RWPE1 (cell line): ENCODE results near the gene TANGO6.

Experiments
- CTCF ChIA-PET: fragments of 350-600 bp; sonication (Branson Sonifier 250); formaldehyde crosslinking; extraction: SDS; loops from one replicate; lab custom pipeline; 2021; lab: Yijun Ruan, JAX
- POLR2A ChIA-PET: fragments of 400-600 bp; formaldehyde crosslinking; extraction: SDS; loops from one replicate; lab custom pipeline; 2020; ENCODE audit warnings: antibody characterized with exemption; ENCODE audit not compliant: low non-redundant PET; lab: Yijun Ruan, JAX
- DNase-seq: peaks from one replicate; pipeline ENCODE4 v3.0.0; 2012; ENCODE audit warnings: low spot score
- H3K27ac ChIP-seq: fragments of 450-650 bp; 2 replicates; pipeline ENCODE4 v1.5.1; 2017
- CTCF ChIP-seq: fragments of 450-650 bp; conservative IDR thresholded peaks from 2 replicates; pipeline ENCODE4 v1.5.1; 2017; ENCODE audit warnings: low read depth, mild to moderate bottlenecking

The TANGO6 gene

DNA sequence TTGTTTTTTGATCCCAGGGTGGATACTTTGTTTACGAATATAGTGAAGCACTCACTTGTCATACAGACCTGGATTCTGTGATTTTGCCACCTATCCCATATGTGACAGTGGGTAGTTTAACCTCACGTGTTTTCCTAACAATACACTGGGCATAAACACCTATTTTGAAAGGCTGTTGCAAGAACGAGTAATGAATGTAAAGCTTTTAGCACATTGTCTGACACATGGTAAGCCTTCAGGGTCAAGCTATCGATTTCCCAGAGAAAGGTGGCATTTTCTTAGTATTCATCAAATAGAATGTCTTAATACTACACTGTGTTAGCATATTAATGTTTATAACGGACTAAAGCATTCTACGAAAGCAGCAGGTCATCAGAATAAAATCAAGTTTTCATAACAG, 287.1 kb downstream of the TANGO6 start:
- POLR2A ChIA-PET: interaction anchor here (0.6 kb wide), 1 partner anchor 49 kb away, joined by 3 read pairs; no protein-coding TSS in a partner anchor
- no peak overlapping the region for H3K27ac ChIP-seq

DNA sequence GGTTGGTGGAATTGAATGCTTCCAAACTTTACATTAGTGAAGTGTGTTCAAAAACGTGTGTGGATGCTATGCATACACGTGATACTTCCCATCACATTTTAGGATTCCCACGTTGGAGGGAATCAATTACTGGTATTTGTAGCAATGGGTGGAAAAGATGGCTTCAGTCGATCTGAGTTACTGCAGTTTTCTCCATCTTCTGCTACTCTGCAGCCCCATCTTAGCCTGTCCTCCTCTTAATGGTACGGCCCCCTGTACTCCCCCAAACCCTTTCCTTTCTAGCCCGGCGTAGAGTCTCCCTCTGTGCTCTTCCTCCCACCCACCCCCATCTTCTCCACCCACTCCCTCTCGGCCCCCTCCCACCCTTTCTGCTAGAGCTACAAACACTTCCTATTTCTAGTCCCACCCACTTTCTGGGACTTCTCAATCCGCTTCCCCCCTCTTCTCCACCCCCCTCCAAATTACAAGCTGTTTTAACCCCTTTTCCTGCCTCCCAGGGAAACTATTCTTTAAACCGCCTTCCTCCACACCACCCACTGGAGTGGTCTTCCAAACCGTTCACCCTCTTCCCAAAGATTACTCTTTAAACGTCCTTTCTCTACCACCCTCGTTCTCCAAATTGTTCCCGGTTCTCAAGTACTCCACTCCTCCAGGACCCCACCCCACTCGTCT, 288.0 kb downstream of the TANGO6 start:
- no peak for TF ChIP-seq CTCF
- CTCF ChIA-PET: interaction anchor here (0.6 to 1.5 kb wide), 2 partner anchors 25 to 229 kb away, joined by 4 to 5 read pairs; no protein-coding TSS in a partner anchor
- peak; percentile 43 for DNase-seq
- POLR2A ChIA-PET: interaction anchor here (0.7 kb wide), 1 partner anchor 846 kb away, joined by 7 read pairs; no protein-coding TSS in a partner anchor
- peak overlapping the region; percentile 90 for H3K27ac ChIP-seq

More for the DNA sequence above, 287.1 kb downstream of the TANGO6 start:
- no peak for TF ChIP-seq CTCF
- DNase-seq: no peak
- CTCF ChIA-PET: interaction anchor here (0.6 to 1.5 kb wide), 2 partner anchors 224 to 228 kb away, joined by 3 to 5 read pairs; no protein-coding TSS in a partner anchor

DNA sequence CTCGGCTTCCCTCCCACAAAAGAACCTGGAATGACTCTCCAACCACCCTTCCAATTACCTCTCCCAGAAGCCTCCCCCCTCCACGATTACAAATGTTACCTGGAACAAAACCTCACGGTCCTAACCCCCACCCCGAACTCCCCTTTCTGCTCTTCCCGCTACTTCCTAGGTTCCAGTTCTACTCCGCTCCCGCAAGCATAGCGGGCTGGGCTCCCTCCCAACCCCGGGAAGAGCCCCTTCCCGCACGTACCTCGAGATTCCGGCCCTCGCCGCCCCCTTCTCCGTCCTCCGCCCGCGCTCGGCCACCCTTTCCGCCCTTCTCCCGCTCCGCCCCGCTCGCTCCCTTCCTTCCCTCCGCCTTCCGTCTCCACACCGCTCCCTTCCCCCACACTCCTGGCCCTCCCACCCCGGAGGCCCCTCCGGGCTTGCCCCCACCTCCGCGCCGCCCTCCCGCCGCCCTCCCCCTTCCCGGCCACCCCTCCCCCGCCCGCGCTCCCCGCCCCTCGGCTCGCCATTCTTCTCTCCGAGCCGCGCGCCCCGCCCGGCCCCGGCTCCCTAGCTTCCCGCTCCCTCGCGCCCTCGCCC, 288.6 kb downstream of the TANGO6 start:
- peak overlapping the region; percentile 90 for H3K27ac ChIP-seq
- peak; percentile 96 for DNase-seq
- TF ChIP-seq CTCF: no peak
- CTCF ChIA-PET: interaction anchor here (0.6 to 1.5 kb wide), 2 partner anchors 26 to 229 kb away, joined by 4 to 5 read pairs; no protein-coding TSS in a partner anchor
- POLR2A ChIA-PET: no interaction called here

DNA sequence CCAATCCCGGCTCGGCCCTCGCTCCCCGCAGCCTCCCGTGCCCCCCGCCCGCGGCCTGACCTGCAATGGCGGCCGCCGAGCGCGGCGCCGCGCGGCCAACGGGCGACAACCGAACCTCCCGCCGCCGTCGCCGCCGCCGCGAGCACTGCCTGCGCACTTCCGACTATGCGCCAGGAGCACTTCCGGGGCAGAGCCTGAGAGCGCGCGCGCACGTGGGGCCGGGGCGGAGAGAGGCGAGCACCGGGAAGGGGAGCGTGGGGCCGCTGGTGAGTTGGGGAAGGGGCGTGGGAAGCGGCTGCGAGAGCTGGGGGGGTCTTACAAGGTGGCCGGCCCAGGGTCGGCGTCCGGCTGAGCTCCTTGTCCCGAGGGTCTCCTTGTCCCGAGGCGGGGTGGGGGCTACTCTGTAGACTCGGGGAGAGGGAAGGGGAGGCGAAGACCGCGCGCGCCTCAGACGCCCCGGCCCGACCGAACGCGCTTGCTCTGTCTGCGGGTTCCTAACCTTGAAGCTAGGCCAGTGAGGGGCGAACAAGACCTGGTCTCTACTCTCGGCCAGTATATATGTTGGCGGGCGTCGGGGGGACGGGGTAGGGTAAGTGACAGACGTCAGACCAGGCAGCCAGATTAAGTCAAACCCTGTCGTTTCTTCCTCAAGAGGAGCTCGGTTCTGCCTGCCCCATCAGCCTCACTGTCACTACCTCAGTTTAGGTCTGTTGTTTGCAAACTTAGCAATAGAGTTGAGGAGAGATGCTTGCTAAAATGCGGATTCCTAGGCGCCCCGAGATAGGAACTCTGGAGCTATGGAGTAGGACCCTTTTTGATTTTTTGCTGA, 289.3 kb downstream of the TANGO6 start, which contains the start of the genes CHTF8 and UTP4:
TSS of gene CHTF8 (minus strand) at position 165 of the 829 bp plus-strand sequence. CDS start 11,130 bp downstream, outside the sequence.
TSS of gene UTP4 (plus strand) at position 226 of the 829 bp plus-strand sequence. CDS start 811 bp downstream, outside the sequence.
- TF ChIP-seq CTCF: no peak
- CTCF ChIA-PET: interaction anchor here (0.6 to 1.0 kb wide), 2 partner anchors 19 to 348 kb away, joined by 3 read pairs; no protein-coding TSS in a partner anchor
- DNase-seq: peak; percentile 82
- POLR2A ChIA-PET: no interaction called here
- peak within 1 kb of the TSS; percentile 90 for H3K27ac ChIP-seq

DNA sequence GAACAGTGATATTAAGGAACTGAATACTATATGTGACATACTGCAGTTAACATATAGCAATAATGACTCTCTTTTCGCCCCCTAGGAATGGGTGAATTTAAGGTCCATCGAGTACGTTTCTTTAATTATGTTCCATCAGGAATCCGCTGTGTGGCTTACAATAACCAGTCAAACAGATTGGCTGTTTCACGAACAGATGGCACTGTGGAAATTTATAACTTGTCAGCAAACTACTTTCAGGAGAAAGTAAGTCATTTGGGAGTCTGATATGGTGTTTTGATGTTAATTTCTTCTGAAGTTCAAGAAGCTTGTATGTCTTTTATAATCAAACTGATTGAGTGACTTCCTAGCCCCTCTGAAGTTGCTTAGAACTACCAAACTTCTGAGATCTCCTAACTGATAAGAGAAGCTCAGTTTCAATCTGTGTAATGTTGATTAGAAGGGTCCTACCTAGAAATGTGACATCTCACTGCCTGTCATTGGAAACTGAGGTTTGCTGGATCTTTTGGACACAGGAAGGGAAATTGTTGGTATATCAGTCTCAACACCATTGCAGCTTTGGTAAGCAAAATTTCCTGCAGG, 290.1 kb downstream of the TANGO6 start:
- POLR2A ChIA-PET: no interaction called here
- TF ChIP-seq CTCF: no peak
- CTCF ChIA-PET: interaction anchor here (0.6 to 1.1 kb wide), 3 partner anchors 18 to 349 kb away, joined by 3 read pairs; no protein-coding TSS in a partner anchor
- no peak for DNase-seq
- no peak overlapping the region for H3K27ac ChIP-seq
